ENCODE data around the gene UQCR10.

UQCR10 gene

DNA sequence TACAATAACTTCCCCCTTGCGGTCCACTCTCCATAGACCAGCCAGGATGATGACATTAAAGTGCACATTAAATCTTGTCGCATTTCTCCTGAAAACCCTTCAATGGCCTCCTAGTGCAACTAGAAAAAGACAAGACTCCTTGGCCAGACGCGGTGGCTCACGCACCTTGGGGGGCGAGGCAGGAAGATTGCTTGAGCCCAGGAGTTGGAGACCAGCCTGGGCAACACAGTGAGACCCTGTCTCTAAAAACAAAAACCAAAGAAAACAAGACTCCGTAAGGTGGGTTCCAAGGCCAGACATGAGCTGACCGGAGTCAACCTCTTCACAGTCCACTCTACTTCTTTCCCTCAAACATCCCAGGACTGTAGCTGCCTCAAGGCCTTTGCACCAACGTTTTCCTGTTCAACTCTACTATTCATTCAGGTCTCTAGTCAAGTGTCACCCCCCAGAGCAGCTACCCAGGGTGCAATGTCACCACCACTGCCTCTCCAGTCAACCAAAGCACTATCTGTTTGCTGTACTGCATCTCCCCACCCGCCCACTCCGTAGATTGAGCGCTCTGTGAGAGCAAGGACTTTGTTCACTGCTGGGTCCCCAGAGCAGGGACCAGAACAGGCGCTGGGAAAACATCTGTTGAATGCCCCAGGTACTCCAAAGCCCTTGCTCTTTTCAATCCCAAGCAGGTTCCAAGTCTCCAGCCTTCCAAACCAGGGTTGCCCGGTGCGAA, 1.1 kb upstream of the UQCR10 start:
- ATAC-seq (ENCODE audit: low read depth) (peak; percentile 13), DNase-seq (ENCODE audit: low spot score in 2 of 2) (no peak)

DNA sequence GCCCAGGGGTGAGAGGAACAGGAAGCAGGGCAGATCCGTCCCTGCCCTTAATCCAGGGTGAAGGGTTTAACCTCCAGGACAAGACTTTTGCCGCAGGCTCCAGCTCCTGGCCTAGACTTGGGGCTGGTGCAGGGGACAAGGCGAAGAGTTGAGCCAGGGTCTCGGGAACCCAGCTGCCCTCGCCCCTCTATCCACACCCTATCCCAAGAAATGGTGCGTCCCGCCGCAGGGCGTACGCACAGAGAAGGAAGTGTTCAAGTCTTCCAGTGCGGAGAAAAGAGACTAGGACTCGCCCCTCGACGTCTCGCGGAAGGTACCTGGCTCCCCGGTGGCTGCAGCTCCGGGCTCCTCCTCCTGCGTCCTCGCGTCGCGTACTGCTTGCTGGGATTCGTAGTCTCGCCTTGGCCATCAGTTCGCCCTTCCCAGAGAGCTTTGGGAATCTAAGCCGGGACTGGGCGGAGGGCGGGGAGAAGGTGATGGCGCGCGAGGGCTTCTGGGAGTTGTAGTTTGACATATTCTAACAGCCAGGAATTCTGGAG, 468 bp upstream of the UQCR10 start, which contains the start of gene ZMAT5:
Gene ZMAT5, minus strand, starts transcription at position 376 of the 539 bp plus-strand sequence. CDS start 18,463 bp downstream, outside the sequence.
- H3K9me3 Mint-ChIP-seq, result no peaks in the 10 kb centered on the region
- no peaks in the 10 kb centered on the region for H3K27me3 Mint-ChIP-seq
- peaks cover 4% of the 10 kb centered on the region for H3K36me3 Mint-ChIP-seq
- H3K27ac Mint-ChIP-seq, result peak within 1 kb of the TSS; percentile 95
- peak; percentile 73 to 82 for DNase-seq (ENCODE audit: low spot score in 2 of 2)
- peak within 1 kb of the TSS; percentile 99 for H3K4me3 Mint-ChIP-seq
- H3K4me1 Mint-ChIP-seq, result peaks cover 17% of the 10 kb centered on the region
- ATAC-seq (ENCODE audit: low read depth), result peak; percentile 89

More for the DNA sequence above, 1.1 kb upstream of the UQCR10 start:
- Mint-ChIP-seq H3K4me1 (peaks cover 17% of the 10 kb centered on the region), H3K27ac (no peak overlapping the region), H3K27me3 (no peaks in the 10 kb centered on the region), H3K4me3 (peak overlapping the region; percentile 99), H3K36me3 (peaks cover 4% of the 10 kb centered on the region), H3K9me3 (no peaks in the 10 kb centered on the region)

GRCh38 chr22:29768052-29768693, 1.0 kb downstream of the UQCR10 start:
- DNase-seq (ENCODE audit: low spot score in 2 of 2) (no peak), ATAC-seq (ENCODE audit: low read depth) (no peak)
- H3K27ac Mint-ChIP-seq, result peak overlapping the region; percentile 95
- H3K27me3 Mint-ChIP-seq, result no peaks in the 10 kb centered on the region
- peaks cover 17% of the 10 kb centered on the region for H3K4me1 Mint-ChIP-seq
- peaks cover 10% of the 10 kb centered on the region for H3K36me3 Mint-ChIP-seq
- no peaks in the 10 kb centered on the region for H3K9me3 Mint-ChIP-seq
- H3K4me3 Mint-ChIP-seq, result peak overlapping the region; percentile 99

- H3K4me3 Mint-ChIP-seq, result no peak overlapping the region
- H3K27ac Mint-ChIP-seq, result no peak overlapping the region
These were observed 2.7 kb downstream of the UQCR10 start for GRCh38 chr22:29769723-29770321.

GRCh38 chr22:29772170-29772641, 5.0 kb downstream of the UQCR10 start:
- no peak overlapping the region for H3K27ac Mint-ChIP-seq
- peaks cover 9% of the 10 kb centered on the region for H3K4me1 Mint-ChIP-seq
- no peak overlapping the region for H3K4me3 Mint-ChIP-seq
- H3K36me3 Mint-ChIP-seq, result peaks cover 10% of the 10 kb centered on the region
- ATAC-seq (ENCODE audit: low read depth), result no peak
- H3K9me3 Mint-ChIP-seq, result no peaks in the 10 kb centered on the region
- no peaks in the 10 kb centered on the region for H3K27me3 Mint-ChIP-seq
- no peak for DNase-seq (ENCODE audit: low spot score in 2 of 2)

More at GRCh38 chr22:29769723-29770321, 2.7 kb downstream of the UQCR10 start:
- H3K4me1 Mint-ChIP-seq, result peaks cover 17% of the 10 kb centered on the region
- peaks cover 10% of the 10 kb centered on the region for H3K36me3 Mint-ChIP-seq
- no peaks in the 10 kb centered on the region for H3K27me3 Mint-ChIP-seq
- ATAC-seq (ENCODE audit: low read depth) (no peak), DNase-seq (ENCODE audit: low spot score in 2 of 2) (no peak)
- H3K9me3 Mint-ChIP-seq, result no peaks in the 10 kb centered on the region

DNA sequence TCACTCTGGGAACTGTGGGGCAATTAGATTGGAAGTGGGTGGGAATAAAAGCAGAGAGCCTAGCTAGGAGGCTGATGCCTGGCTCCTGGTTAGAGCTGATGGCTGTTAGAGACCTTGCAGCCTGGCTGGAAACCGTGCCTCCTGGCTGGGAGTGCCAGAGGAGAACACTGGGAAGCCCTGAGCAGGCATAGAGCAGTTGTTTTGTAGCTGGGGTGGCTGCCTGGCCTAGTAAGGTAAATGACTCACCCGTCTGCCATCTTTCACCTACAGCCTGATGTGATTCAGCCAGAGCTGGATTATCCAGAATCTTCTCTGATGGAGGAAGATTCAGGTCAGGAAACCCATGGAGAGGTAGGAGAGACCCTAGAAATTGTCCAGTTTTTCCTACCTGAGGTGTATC, 6.1 kb downstream of the UQCR10 start:
- no peak for ATAC-seq (ENCODE audit: low read depth)
- Mint-ChIP-seq H3K4me3 (no peak overlapping the region), H3K27ac (no peak overlapping the region), H3K4me1 (peaks cover 5% of the 10 kb centered on the region), H3K27me3 (no peaks in the 10 kb centered on the region), H3K9me3 (no peaks in the 10 kb centered on the region), H3K36me3 (peaks cover 10% of the 10 kb centered on the region)
- DNase-seq (ENCODE audit: low spot score in 2 of 2), result no peak

- ATAC-seq (ENCODE audit: low read depth) (no peak), DNase-seq (ENCODE audit: low spot score in 2 of 2) (no peak)
- no peak overlapping the region for H3K27ac Mint-ChIP-seq
- H3K4me3 Mint-ChIP-seq, result no peak overlapping the region
- no peaks in the 10 kb centered on the region for H3K27me3 Mint-ChIP-seq
- no peaks in the 10 kb centered on the region for H3K9me3 Mint-ChIP-seq
- H3K4me1 Mint-ChIP-seq, result peaks cover 4% of the 10 kb centered on the region
- H3K36me3 Mint-ChIP-seq, result peaks cover 2% of the 10 kb centered on the region
These were observed 13.1 kb downstream of the UQCR10 start for GRCh38 chr22:29780220-29780619.

- DNase-seq (ENCODE audit: low spot score in 2 of 2) (no peak), ATAC-seq (ENCODE audit: low read depth) (no peak)
- Mint-ChIP-seq H3K36me3 (peaks cover 2% of the 10 kb centered on the region), H3K4me1 (peaks cover 4% of the 10 kb centered on the region), H3K4me3 (no peak overlapping the region), H3K27ac (peak overlapping the region; percentile 36), H3K9me3 (no peaks in the 10 kb centered on the region), H3K27me3 (no peaks in the 10 kb centered on the region)
These were observed 13.8 kb downstream of the UQCR10 start for GRCh38 chr22:29780748-29781676.

- no peak for ATAC-seq (ENCODE audit: low read depth)
- Mint-ChIP-seq H3K4me3 (no peak overlapping the region), H3K27ac (no peak overlapping the region), H3K4me1 (peaks cover 4% of the 10 kb centered on the region), H3K27me3 (no peaks in the 10 kb centered on the region), H3K9me3 (no peaks in the 10 kb centered on the region), H3K36me3 (peaks cover 2% of the 10 kb centered on the region)
- DNase-seq (ENCODE audit: low spot score in 2 of 2), result no peak
These were observed 15.1 kb downstream of the UQCR10 start for GRCh38 chr22:29782061-29782845.

DNA sequence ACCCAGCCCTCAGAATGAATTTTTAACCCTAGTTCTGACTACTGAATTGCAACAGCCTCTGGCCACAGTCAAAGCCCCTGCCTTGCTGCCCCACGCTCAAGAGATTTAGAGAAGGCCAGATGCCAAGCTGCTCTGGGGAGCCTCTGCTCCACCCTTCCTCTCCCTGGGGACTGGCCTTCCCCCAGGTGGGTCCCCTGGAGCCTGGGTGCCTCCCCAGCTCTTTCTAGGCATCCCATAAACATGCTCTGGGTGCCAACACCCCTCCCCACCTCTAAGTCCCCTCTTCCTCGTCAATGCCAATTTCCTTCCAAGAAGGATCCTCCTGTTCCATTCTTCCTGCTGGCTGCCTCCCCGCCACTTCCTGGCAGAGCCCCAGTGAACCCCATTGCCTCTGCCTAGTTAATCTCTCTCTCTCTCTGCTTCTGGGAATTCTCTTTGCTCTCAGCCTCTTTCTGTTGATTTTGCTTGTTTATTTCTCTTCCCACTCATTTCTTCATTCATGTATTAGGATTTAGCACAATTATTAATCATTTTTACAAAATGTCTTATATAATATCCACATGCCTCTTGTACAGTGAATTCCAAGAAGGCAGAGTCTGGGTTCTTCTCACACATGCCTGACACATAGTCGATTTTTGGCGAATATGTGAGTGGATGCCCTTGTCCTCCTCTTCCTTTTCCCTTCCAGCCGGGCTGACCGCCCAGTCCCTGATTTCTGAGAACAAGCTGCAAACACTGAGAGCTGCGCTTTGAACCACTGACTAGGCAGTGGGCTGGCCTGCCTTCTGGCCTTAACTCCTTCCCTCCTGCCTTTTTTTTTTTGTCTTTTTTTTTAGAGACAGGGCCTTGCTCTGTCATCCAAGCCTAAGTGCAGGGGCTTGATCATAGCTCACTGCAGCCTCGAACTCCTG, 17.5 kb downstream of the UQCR10 start:
- peaks cover 14% of the 10 kb centered on the region for H3K36me3 Mint-ChIP-seq
- peak overlapping the region; percentile 0 for H3K4me3 Mint-ChIP-seq
- ATAC-seq (ENCODE audit: low read depth) (no peak), DNase-seq (ENCODE audit: low spot score in 2 of 2) (no peak)
- no peaks in the 10 kb centered on the region for H3K27me3 Mint-ChIP-seq
- no peak overlapping the region for H3K27ac Mint-ChIP-seq
- peaks cover 4% of the 10 kb centered on the region for H3K4me1 Mint-ChIP-seq
- no peaks in the 10 kb centered on the region for H3K9me3 Mint-ChIP-seq

DNA sequence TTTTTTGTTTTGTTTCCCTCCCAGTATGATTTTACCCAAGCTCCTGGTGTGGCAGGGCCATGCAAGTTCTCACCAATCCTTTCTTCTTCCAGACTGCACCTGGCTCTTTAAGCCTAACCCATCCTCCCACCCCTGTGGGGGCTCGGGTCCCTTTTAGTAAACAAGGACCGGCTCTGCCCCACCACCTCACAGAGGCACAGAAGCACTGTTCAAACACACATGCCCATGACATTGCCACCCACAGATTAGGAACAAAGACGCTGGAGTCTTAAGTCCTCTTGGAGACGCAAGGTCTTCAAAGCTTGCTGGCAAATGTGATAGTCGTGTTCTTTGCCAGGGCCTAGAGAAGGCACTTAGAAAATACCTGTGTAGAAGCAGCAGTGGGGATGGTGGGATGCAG, 18.9 kb downstream of the UQCR10 start:
- Mint-ChIP-seq H3K9me3 (no peaks in the 10 kb centered on the region), H3K36me3 (peaks cover 17% of the 10 kb centered on the region), H3K27ac (no peak overlapping the region), H3K27me3 (no peaks in the 10 kb centered on the region), H3K4me1 (peaks cover 4% of the 10 kb centered on the region), H3K4me3 (no peak overlapping the region)
- ATAC-seq (ENCODE audit: low read depth) (no peak), DNase-seq (ENCODE audit: low spot score in 2 of 2) (no peak)

GRCh38 chr22:29787371-29787980, 20.3 kb downstream of the UQCR10 start:
- no peak for ATAC-seq (ENCODE audit: low read depth)
- H3K4me3 Mint-ChIP-seq, result no peak overlapping the region
- no peak overlapping the region for H3K27ac Mint-ChIP-seq
- peaks cover 26% of the 10 kb centered on the region for H3K36me3 Mint-ChIP-seq
- DNase-seq (ENCODE audit: low spot score in 2 of 2), result no peak
- H3K4me1 Mint-ChIP-seq, result peaks cover 4% of the 10 kb centered on the region
- no peaks in the 10 kb centered on the region for H3K27me3 Mint-ChIP-seq
- H3K9me3 Mint-ChIP-seq, result no peaks in the 10 kb centered on the region

Data from memory B cell (primary cell).